Stimulated activated CD8-positive, alpha-beta memory T cell treated with anti-CD3 and anti-CD28 coated beads, Interleukin-7, amount 100 ng/mL, for 24 hours (primary cell): ENCODE data around the gene CDH20.

Experiments
- DNase-seq: peaks from one replicate; pipeline ENCODE4 v3.0.0-alpha.2; 2020; ENCODE audit warnings: low read depth

CDH20 gene

DNA sequence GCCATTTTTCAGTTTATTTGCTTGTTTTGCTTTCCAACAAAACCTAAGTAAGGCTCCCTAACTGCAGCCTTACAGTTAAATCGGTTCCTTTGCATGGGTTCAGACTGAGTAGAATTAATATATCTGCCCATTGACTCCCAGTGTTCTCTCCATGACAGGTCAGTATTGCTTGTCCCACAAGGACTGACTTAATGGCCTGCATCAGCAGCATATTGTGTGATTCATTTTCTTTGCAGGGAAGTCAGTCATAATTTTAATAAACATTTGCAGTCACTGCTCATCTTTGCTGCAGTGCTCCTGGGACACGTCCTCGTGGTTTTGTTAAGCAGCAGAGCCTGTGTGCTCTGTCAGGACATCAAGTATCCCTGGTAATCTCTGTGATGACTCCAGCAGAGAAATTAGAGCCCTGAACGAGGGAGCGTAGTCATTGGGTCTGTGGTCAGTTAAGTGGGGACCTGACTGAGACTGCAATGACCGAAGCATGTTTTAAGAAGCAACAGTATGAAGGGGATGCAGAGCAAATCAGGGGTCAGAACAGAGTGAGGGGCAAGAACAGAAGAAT is 93.3 kb downstream of the CDH20 start:
- DNase-seq = no peak

DNA sequence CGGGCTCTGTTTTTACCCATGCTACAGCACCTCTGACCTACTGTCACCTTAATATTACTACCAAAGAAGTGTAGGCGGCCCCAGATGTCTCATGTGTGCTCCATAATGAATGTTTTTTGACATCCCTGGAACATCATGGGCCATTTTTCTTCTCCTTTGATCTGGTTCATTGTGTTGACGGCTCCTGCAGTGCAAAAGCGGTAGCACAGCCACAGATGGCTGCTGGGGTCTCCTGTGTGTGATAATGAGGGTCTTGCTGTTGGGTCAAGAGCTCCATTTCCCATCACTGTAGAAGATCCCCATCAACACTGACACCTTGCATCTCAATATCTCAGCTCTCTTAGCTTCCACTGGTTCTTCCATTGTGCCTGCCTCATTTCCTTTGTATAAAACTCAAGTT is 95.0 kb downstream of the CDH20 start:
- no peak for DNase-seq

DNA sequence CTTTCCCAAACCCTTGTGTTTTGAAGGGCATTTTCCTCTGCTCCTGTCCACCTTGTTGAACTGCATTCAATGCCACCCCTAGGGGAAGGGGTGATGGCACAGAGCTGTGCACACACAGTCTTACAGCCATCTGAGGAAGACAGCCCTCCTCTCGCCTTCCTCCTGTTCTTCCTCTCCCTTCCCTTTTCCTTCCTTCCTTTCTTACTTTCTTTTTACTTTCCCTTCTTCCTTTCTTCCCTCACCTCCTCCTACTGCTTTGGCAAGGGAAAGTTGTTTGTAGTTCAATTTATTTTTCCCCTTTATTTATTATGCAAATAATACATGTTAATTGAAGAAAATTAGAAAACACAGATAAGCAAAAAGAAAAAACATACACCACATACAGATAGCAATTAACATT is 99.4 kb downstream of the CDH20 start:
- no peak for DNase-seq

DNA sequence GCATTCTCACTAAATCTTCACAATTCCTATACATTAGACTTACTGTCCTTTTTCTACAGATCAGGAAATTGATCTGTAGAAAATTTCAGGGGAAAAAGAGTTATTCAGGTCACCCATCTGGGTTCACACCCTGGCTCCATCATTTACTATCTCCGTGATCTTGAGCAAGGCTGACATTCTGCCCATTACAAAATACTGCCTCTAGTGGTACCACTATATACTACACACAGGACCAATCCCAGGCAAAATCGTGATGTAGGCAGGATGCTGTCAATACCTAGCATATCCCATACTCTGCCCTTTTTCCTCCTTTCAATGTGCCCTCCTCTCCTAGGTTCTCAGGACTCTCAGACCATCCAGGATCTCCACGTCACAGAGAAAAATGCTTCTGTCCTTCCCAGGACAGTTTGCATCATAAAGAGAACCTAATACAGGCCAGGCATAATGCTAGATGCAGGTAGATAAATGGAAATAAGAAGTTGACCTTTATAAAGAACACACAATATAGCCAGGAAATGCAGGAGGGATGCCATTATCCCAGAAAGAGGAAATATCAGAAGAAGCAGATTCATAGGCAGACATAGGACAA is 101.9 kb downstream of the CDH20 start:
- DNase-seq = no peak

DNA sequence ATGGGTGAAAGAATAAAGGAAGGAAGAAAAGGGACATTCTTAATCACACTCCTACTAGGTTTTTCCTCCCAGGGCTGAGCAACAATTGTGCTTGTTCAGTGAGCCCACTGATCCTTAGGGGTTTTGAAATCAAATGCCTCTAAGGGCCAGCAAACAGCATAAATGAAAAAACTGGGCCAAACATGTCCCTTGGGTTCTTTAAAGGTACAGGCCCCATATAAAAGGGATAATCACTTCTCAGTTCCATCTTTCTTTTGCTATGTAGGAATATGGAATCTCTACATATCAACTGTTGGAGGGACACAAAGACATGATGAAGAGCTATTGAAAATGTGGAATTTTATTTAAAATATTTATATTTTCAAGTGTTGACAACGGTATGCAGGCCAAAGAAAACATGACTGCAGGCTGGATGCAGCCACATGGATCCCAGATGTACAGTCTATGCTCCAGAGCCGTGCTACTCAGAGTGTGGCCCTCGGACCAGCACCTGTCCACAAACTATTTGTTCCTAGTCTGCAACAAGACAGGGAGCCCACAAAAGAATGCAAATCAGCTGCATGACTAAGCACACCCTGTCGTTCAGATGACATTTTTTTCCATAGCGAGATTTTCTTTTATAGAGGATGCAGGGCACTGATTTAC is 110.0 kb downstream of the CDH20 start:
- no peak for DNase-seq

DNA sequence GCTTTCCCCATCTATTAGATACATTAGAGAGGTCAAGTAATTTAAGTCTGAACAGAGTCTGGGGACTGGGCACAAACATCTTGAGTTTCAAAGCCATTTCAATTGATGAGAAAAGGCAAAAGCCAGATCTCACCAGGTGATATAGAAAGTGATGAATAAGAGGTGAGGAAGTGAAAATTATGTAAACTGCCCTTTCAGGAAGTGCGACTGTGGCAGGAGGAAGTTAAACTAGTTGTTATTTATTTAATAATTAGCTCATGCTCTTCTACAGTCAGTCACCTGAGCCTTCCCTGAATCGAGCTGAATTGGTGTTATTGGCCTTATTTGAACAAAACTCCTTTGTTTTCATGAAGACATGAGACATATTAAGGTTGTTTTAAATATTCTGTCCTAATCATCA is 115.1 kb downstream of the CDH20 start:
- no peak for DNase-seq

GRCh38 chr18:61459896-61460648 is 126.8 kb downstream of the CDH20 start:
- DNase-seq = no peak

- no peak for DNase-seq
These were observed 131.4 kb downstream of the CDH20 start for GRCh38 chr18:61464551-61465142.

- no peak for DNase-seq
These were observed 133.5 kb downstream of the CDH20 start for GRCh38 chr18:61466736-61467135.

DNA sequence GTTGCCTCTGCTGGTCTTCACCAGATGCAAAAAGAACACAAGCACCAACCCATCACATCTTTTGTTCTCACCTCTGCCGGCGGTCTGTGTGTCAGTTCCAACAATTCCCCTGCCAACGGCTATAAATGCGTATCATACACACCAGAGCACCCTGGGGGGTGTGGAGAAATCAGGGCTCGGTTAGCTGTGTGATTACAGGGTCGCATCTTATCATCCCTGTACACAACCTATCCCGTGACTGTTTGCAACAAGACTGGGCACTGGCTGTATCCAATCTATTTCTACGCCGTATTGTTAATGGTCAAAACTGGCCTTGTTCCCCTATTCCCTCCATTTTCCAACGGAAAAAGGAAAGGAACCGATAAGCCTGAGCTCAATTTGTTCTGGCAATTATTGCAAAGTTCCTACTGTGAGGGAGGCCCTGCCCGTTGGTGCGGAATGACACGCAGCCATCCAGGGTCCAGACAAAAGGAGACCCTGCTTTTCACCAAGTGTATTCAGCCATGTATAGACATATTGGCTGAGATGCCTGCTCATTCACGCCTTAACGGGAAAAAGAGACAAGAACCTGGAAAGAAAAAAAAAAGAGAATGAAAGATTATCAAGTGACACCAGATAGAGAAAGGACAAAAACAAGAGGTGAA is 136.9 kb downstream of the CDH20 start:
- no peak for DNase-seq

DNA sequence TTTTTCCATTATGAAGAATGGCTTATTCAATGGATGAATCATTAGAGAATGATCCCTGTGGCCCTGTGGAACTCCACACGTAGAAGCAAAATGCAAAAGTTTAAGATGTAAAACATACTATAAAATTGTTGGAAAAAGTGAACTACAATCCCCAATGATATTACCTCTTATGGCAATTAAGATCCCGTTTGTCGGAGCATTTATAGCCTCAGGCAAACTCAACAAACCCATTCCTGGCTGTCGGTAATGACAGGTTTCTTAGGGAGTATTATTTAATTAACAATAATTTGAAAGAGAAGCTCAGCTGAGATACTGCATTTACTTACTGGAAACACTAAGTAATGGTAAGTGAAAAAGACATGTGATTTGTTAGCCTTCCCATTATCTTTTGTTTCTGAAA is 138.3 kb downstream of the CDH20 start:
- no peak for DNase-seq

DNA sequence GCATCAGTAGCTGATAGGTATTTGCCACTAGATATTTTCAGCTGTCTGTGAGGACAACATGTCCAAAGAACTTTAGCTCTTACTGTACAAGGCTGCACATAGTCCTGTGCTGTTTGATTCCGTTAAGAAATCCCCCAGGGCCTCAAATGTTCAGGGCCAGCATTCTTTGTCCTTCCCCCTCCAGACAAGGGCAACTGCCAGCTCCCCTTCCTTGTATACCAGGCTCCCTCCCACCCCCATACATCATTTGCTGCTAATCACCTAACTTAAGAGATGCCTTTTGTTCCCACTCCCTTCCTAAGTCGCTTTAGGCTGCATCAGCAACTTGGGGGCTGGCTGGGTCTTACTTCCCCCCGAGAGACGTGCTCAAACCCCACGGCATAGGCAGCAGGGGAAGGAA is 138.7 kb downstream of the CDH20 start:
- no peak for DNase-seq

DNA sequence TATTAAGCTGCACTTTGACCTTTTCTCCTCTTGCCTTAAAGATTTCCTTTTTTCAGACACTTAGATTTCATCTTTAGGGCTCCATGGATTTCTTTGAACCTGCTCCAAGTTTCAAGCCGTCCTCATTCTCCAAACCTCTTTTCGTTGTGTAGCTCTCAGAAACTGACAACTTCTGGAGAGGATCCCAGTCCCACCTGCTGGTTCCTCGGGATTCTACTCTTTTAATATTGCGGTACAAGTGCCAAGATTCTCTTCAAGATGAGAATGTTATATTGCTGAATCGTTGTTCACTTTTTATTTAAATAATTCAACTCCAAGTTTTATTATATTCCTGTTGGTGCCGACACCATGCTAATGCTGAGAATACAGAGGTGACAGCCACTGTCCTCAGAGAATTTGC is 141.1 kb downstream of the CDH20 start:
- DNase-seq = no peak

GRCh38 chr18:61474918-61475317 is 141.7 kb downstream of the CDH20 start:
- no peak for DNase-seq

DNA sequence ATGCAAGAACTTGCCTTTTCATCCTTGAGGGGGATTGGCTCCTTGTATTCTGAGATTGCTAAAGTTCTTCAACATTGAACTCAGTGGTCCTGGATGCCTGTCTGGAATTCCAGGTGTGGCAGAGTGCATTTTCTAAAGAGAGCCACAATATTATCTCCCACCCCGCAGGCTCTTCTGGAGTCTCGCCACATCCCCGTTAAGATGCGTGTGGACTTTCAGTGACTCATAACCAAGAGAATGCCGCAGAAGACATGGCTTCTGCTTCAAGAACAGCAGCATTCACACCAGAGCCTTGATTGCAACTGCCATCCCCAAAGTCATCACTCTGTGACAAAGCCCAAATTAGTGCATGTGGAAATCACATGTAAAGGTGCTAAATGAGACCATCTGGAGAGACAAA is 142.7 kb downstream of the CDH20 start:
- DNase-seq = no peak

DNA sequence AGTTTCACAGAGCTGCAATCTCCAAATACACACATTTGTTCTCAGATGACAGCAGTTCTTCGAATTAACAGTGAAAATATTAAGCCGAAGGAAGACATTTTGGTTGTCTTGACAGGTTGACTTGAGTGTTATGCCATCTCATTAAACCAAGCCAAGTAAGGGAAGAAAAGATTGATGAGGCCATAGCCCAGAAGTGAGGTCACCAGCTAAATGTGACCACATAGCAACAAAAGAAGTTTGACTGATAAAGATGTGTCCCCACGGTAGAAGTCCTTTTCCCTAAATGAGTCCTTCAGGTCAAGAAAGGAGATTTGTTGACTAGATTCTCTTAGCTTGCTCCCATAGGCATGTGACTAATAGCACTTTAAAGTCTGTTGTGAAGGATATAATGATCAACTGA is 156.1 kb downstream of the CDH20 start:
- no peak for DNase-seq

GRCh38 chr18:61496374-61496773 is 163.1 kb downstream of the CDH20 start:
- DNase-seq = no peak

GRCh38 chr18:61497422-61497821 is 164.2 kb downstream of the CDH20 start:
- no peak for DNase-seq

GRCh38 chr18:61502472-61502871 is 169.2 kb downstream of the CDH20 start:
- DNase-seq = no peak

DNA sequence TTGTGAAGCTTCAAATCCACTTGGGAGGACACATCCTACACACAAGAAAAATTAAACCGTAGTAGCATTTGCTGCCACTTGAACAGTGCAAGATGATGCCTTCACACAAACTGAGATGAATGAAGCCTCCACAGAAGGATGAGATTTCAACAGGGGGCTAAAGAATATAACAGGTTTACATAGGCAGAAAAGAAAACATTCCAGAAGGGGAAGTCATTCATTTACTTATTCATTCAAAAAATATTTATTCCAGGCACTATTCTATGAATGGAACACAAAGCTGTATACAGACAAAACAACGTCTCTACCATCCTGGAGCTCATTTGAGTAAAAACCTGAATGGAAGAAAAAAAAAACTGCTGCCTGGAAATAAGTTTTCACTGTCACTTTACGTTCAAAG is 170.5 kb downstream of the CDH20 start:
- no peak for DNase-seq

DNA sequence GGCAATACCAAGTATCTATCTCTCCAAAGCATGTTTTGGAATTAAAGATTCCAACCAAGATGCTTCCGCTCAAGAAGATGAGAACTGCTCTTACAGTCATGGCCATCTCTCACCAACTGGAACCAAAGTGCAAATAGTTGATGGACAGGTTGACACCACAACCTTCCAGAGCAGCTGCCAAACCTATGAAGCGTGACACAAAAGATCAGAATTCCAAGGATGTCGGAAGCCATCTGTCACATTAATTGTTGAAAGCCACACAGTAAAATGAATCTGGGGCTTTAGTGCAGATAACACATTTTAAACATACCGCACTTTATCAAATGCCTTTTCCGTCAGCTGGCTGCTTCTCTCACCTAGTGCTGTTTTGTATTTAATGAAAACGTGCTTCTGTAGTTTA is 195.7 kb downstream of the CDH20 start:
- no peak for DNase-seq

GRCh38 chr18:61530681-61531080 is 197.5 kb downstream of the CDH20 start:
- no peak for DNase-seq
